Endothelial cell of umbilical vein (primary cell): Measurements from ENCODE around the gene MCM6.

Experiments used
- CTCF ChIP-seq, 2 donors: IDR thresholded peaks; 1 replicate in 1 of 2; 2 replicates in 1 of 2; pipeline ENCODE4 v1.5.1; 2011; ENCODE audit warnings: low read length in 2 of 2, mild to moderate bottlenecking in 2 of 2, moderate library complexity in 2 of 2, control low read depth in 1 of 2, inconsistent platforms in 1 of 2, low read depth in 1 of 2; ENCODE audit not compliant: insufficient read depth in 1 of 2; ENCODE audit errors: extremely low read depth in 1 of 2
- POLR2A ChIP-seq: IDR thresholded peaks from 2 replicates; pipeline ENCODE4 v1.6.1; 2012; ENCODE audit warnings: low read depth, mild to moderate bottlenecking, control low read depth, low read length
- TF ChIP-seq, protein P1 (sequence below): IDR thresholded peaks from 2 replicates; pipeline ENCODE4 v1.6.1; 2011; ENCODE audit not compliant: insufficient read depth, insufficient read length

- no peak for TF ChIP-seq CTCF (IDR thresholded peaks at IDR 0.05; ENCODE audit: extremely low read depth in 1 of 2, insufficient read depth in 1 of 2, low read depth in 1 of 2, low read length in 2 of 2)
- TF ChIP-seq POLR2A: no peak
- TF ChIP-seq, protein P1, sequence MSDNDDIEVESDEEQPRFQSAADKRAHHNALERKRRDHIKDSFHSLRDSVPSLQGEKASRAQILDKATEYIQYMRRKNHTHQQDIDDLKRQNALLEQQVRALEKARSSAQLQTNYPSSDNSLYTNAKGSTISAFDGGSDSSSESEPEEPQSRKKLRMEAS: no peak
Measured at GRCh38 chr2:135863233-135863632, 13.0 kb downstream of the MCM6 start.
